ENCODE data around the gene S100A14. TPM values are rescaled to one million over a fixed set of nuclear protein-coding genes. Genes with fewer than 3 reads are reported as not detected.

The S100A14 gene
- total and polyA plus RNA-seq, 2 of the 4 experiments (the other 2 are of a cell fraction), result 0.10 TPM; not detected in 1

DNA sequence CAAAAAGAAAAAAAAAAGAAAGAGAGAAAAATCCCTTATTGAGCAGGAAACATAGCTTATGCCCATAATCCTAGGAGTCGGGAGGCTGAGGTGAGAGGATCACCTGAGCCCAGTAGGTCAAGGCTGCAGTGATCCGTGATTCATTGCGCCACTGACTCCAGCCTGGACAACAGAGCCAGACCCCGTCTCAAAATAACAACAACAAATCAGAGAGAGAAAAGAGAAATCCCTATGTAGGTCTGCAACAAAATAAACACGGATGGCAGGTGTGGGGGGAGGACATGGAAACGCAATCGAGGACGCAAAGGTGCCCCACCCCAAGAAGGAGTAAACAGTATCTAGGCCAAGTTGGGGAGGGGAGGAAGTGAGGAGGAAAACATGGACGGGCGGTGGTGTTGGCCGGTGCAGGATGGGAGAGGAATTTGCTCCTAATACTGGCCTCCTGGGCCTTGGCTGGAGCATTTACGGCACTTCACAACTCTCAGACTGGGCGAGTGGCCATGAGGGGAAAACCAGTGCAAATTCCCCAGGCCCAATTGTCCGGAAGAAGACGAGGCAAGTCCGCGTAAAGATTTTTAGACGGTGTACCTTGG lies 17.1 kb upstream of the S100A14 start (continued):
- no peak for TF ChIP-seq BHLHE40 (IDR thresholded peaks at IDR 0.05; ENCODE audit: low read depth, low read length)

DNA sequence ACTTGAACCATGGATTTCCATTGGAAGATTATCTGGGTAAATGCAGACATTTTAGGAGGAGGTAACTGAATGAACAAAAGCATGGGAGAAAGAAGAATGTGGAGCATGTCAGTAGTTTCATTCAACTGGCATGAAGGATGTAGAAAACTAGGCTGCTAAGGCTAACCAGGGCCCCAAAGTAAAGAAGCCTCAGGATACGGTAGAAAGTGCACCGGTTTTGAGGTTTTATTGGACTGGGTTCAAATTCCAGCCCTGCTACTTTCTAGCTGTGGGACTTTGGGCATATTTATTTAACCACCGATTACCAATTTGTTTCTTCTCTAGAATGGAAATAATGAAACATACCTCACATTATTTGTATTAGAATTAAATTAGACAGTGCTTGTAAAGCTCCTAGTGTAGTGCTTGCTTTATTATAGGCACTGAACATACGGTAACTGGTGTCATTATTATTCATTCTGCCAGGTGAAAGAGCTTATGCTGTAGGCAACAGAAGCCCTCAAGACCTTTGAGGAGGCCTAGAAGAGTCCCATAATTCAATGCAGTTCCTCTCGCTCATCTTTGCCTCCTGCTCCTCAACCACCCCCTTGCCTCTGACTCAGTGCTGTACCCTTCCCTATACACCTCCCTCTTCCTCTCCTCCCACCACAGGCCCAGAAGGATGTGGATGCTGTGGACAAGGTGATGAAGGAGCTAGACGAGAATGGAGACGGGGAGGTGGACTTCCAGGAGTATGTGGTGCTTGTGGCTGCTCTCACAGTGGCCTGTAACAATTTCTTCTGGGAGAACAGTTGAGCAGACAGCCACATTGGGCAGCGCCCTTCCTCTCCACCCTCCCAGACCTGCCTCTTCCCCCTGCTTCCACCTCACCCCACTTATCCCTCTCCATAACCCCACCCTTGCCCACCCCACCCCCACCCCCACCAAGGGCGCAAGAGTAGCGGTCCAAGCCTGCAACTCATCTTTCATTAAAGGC lies 15.2 kb upstream of the S100A14 start:
- Histone ChIP-seq H3K36me3 (ENCODE audit: control insufficient read depth, insufficient read depth, low read length) (peaks cover 6% of the 10 kb centered on the region), H2BK15ac (ENCODE audit: low read depth, low read length) (0 out of 3 replicates have a peak overlapping the region, but pooled peaks have one; percentile 52), H2AK5ac (ENCODE audit: low read depth, low read length) (peak overlapping the region; percentile 40), H2BK5ac (ENCODE audit: low read depth, low read length, poor library complexity, severe bottlenecking) (peak overlapping the region; percentile 7), H3K4me1 (ENCODE audit: control insufficient read depth, insufficient read depth, low read length) (peaks cover 9% of the 10 kb centered on the region), H2AK9ac (replicated peaks; ENCODE audit: low read depth, low read length, poor library complexity) (peak overlapping the region; percentile 67), H3K56ac (ENCODE audit: extremely low read depth, insufficient read depth, low read length) (no peak overlapping the region), H2BK20ac (ENCODE audit: low read depth, low read length) (no peak overlapping the region), H3K79me1 (ENCODE audit: low read depth in 1 of 2, low read length in 2 of 2) (peaks cover 12 to 24% of the 10 kb centered on the region in 2 experiments), H3K4me3 (ENCODE audit: insufficient read depth, low read depth, low read length) (no peak overlapping the region), H4K5ac (ENCODE audit: low read depth, low read length) (no peak overlapping the region), H3K9ac (ENCODE audit: low read depth, low read length) (no peak overlapping the region), H3K23ac (ENCODE audit: low read depth, low read length) (no peak overlapping the region), H3K9me3 (ENCODE audit: control insufficient read depth, insufficient read depth, low read length) (no peaks in the 10 kb centered on the region), H3K18ac (ENCODE audit: low read depth, low read length) (no peak overlapping the region; the same call in 1 of the 2 replicates), H2AFZ (replicated peaks; ENCODE audit: low read length, poor library complexity) (no peak overlapping the region), H3K4me2 (ENCODE audit: low read depth, low read length) (no peak overlapping the region), H3K9me1 (ENCODE audit: insufficient read depth, low read length) (peaks cover 12% of the 10 kb centered on the region), H2BK120ac (ENCODE audit: low read depth, low read length) (no peak overlapping the region), H4K8ac (ENCODE audit: low read depth in 2 of 2, low read length in 2 of 2) (no peak overlapping the region; a peak in 1 of 4 replicates), H3K4ac (ENCODE audit: low read depth, low read length) (peak overlapping the region; percentile 55), H3K14ac (replicated peaks; ENCODE audit: low read depth, low read length) (no peak overlapping the region; the same call in 1 of the 2 replicates), H3K27me3 (ENCODE audit: control insufficient read depth, insufficient read depth, low read length) (no peaks in the 10 kb centered on the region), H4K91ac (ENCODE audit: insufficient read depth, low read depth, low read length) (no peak overlapping the region), H3K27ac (ENCODE audit: insufficient read depth, low read length) (no peak overlapping the region), H4K20me1 (ENCODE audit: insufficient read depth, low read length) (peaks cover 20% of the 10 kb centered on the region; the same call in 1 of the 2 replicates)
- ChIA-PET POLR2A (ENCODE audit: unreplicated experiment) (interaction anchor here (0.6 kb wide), 1 partner anchor 9 kb away, joined by 3 read pairs; no protein-coding TSS in a partner anchor), CTCF (interaction anchor here (1.2 kb wide), 1 partner anchor 59 kb away, joined by 3 read pairs; no protein-coding TSS in a partner anchor)
- DNase-seq, result no peak
- ATAC-seq (ENCODE audit: low read depth), result no peak
- dilution Hi-C loops (cut with HindIII; ENCODE audit: low sequenced_read_pairs, unreplicated experiment) (no loop called here), in situ Hi-C loops (cut with MboI; ENCODE audit: low sequenced_read_pairs) (no loop called here), intact Hi-C loops (cut with micrococcal nuclease) (no loop called here)
- no TSS peak for BruUV-seq (replicated peaks)
- no CpG with 5 or more reads among the region's 10 CpGs for WGBS, 2 experiments (ENCODE audit: extremely low coverage in 2 of 2, insufficient read length in 1 of 2)
- no peak for TF ChIP-seq SMC3 (IDR thresholded peaks at IDR 0.05; ENCODE audit: low read depth, low read length)
